GM18505 (cell line): ENCODE data around the gene KDM7A.

Source experiments
- ATAC-seq: cut with Tn5 transposase; IDR thresholded peaks from one replicate; pipeline ENCODE4 v1.9.1; 2021; ENCODE audit not compliant: unreplicated experiment
- POLR2A ChIP-seq: IDR thresholded peaks from 4 replicates; pipeline ENCODE4 v1.6.1; 2011; ENCODE audit warnings: borderline replicate concordance; ENCODE audit not compliant: insufficient read depth, insufficient read length; ENCODE audit errors: extremely low read depth

Gene KDM7A

DNA sequence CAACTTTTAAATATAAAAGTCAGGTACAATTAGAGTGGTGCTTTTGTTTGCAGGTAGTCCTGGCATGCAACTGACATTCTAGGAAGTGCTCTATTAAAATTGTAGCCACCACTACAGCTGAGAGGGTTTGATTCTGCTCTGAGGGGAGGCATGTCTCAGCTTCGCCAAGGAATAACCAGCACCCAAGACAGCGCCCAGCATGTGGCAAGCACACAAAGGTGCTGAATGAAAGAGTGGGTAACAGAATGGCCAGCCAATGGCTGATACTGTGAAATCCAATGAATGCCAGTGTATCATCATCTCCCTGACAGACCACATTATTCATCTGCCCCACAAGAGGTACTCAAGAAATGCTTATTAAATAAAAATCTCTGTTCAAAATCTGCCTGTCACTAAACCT is 121.0 kb downstream of the KDM7A start:
- ATAC-seq: no peak
- TF ChIP-seq POLR2A: no peak

DNA sequence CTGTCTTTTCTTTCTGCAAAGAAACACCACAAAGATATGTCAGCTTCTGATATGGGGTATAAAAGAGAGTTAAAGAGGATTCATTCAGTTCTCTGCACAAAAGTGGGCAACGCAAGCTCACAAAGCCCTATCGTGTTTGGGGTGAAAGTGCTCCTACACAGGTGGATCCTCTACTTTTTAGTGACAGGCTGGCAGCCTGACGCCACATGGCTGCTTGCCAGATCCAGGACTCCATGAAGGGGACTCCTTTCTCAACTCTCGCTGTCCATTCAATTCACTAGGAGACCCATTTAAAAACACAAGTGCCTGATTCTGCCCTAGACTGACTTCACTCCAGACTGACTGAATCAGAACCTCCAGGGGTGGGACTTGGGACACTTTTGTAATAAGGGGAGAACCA is 122.0 kb downstream of the KDM7A start:
- TF ChIP-seq POLR2A: no peak
- no peak for ATAC-seq

DNA sequence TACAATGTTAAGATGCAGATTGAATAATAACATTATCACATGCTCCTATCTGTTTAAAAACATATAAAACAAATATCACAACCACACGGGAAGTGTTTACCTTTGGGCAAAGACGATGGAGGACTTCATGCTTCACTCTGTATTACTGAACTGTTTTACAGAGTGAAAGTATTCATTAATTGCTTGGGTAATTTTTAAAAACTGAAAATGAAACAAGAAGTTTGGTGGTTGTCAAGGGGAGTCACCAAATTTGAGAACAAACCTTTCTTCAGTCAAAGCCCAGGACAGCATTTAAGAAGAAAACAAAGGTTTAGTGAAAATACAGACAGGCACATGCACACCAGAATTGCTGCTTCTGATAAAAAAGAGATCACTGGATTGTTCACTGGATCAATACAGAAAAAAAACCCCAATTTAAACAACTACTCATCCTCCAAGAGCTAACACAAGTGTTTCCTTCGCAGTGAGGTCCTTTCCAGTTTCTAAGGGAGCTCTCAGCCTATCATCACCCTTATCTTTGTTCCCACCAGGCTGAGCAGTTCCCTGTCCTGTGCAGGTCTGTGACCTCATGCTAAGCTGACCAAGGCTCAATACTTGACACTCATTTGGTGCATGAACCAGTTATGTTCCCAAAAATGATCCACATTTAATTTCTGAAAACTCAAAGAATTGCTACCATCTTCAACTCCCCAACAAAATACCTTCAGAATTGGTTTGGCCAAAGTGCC is 122.8 kb downstream of the KDM7A start:
- no peak for TF ChIP-seq POLR2A
- ATAC-seq: peak; percentile 78

DNA sequence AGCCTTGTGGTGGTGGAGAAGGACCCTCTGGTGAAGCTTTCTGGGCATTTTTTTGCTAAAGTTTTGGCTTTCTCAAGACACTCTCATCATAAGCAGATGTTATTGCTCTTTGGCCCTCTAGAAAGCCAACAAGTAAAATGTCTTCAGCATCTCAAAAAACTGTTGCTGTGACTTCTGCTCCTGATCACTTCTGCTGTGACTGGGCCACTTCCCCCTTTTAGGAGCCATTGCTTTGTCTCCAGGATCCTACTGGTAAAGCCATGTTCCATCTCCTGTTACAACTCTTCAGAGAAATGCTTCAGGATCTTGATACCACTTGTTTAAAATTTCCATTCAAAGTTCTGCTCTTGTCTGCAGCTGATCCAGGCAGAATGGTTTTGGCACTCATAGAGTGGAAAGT is 125.0 kb downstream of the KDM7A start:
- no peak for ATAC-seq
- TF ChIP-seq POLR2A: no peak

DNA sequence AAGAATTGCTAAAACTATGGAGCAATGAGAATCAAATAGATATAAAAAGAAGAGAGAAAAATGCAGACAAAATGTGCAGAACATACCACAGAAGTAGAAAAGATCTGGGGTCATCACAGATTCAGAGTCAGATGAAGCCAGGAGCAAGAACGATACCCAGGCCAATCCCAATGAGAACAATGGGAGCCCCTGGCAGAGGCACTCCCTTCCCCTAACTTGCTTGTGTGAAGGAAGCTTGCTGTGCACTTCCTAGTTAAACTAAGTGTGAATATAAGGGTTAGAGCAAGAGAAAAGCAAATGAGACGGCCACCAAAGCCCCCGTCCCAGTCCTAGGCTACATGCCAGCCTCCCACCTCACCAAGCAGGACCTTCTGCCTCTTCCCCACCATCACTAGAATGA is 126.7 kb downstream of the KDM7A start:
- no peak for TF ChIP-seq POLR2A
- no peak for ATAC-seq

DNA sequence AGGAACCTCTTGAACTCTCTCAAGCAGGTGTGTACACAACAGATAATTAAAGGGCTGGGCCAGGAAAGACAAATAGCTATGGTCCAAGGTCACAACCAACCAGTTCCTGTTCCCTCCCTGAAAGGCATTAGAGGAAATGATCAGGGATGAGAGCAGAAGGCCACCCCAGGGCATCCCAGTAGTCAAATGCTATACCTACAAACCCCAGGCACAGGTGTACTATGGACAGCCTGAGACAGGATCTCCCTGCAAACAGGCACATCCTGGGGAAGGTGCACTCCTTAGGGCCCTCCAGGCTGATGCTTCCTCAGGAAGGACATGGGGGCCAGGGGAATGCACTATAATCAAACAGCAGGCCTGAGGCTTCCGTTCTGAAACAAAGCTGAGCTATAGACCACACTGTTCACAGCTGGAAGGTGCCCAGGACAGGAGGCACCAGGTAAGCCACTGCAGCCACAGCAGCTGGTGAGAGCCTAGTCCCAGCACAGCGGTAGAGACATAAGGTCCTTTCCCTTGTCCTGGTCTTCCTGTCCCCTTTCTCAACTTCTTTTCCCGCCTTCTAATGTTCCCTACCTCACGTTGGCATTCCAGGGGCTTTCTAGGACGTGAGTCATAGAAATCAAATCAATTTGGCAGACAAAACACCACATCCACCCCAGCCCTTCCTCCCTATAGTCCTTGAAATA is 127.3 kb downstream of the KDM7A start:
- ATAC-seq: no peak

DNA sequence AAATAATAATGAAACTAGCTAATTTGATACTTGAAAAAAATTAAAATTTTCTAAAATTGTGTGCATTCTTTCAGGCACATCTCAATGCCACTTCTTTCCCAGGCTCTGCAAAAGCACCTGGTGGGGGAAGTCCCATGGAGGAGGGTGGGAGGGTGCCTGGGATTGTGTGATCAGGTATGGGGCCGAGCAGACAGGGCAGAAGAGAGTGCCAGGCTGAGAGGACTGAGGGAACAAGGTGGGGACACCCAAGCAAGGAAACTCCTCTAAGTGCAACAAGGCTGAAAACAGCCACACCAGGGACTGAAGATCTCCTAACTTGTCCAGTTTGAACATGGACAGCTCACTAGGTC is 127.8 kb downstream of the KDM7A start:
- no peak for ATAC-seq
- no peak for TF ChIP-seq POLR2A

More for the DNA sequence above, 127.3 kb downstream of the KDM7A start:
- no peak for TF ChIP-seq POLR2A

DNA sequence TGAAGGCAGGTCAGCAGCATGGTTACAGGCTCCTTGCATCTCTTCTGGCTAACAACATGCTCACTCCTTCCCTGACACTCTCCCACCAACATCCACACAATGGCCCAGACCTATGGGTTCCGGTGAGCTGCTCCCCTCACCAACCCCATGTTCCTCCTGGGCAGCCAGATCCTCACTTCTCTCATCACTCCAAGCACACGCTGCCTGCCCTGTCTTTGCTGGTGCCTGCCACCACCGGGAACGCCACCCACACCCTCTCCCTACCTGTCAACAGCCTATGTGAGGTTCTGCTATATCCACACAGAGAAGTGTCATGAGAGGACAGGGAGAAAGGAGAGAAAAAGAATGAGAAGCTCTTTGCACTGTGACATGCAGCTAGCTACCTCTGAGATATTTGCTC is 128.6 kb downstream of the KDM7A start:
- no peak for TF ChIP-seq POLR2A
- no peak for ATAC-seq

DNA sequence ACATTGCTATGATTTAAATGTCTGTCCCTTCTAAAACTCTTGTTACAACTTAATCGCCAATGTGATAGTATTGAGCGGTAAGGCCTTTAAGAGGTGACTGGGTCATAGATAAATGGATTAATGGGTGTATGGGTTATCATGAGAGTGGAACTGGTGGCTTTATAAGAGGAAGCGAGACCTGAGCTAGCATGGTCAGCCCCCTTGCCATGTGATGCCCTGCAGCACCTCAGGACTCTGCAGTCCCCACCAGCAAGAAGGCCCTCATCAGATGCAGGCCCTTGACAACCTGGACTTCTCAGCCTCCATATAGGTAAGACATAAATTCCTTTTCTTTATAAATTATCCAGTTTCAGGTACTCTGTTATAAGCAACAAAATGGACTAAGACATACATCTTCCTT is 129.6 kb downstream of the KDM7A start:
- no peak for ATAC-seq
- TF ChIP-seq POLR2A: no peak

DNA sequence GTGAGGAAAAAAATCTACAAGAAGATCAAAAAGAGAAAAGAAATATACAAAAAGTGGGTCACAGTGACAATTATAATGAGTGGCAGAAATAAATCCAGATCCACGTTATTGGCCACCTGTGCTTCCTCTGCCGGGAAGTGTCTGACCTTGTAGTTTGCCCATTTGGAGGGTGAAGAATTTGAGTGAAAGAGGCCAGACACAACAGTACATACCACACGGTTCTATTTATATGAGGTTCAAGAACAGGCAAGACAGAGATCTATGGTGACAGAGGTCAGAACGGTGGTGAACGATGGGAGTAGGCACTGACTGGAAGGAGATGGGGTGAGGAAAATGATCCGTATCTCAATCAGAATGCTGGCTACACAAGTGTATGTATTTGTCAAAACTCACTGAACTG is 131.1 kb downstream of the KDM7A start:
- ATAC-seq: no peak
- no peak for TF ChIP-seq POLR2A

DNA sequence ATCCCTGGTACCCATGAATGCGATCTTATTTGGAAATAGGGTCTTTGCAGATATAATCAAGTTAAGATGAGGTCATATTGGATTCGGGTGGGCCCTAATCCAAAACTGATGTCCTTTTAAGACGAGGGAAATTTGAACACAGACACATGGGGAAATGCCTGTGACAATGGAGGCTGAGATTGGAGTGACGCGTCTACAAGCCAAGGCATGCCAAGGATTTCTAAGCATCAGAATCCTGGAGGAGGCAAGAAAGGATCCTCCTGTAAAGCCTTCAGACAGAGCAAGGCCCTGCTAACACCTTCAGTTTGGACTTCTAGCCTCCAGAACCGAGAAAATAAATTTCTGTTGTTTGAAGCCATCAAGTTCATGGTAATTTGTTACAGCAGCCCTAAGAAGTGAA is 132.5 kb downstream of the KDM7A start:
- no peak for TF ChIP-seq POLR2A
- no peak for ATAC-seq

DNA sequence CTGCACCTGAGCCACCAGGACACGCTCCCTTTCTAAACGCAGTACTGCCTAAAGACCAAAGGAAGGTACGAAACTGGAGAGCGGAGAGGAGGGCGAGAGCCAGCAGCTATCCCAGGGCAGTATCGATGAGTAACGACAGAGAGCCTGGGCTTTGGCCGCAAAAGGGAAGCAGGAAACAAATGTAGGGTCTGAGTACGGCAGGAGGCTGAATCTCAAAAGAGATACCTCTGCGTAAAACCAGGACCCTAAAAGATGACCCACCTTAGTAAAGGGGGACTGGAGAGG is 134.5 kb downstream of the KDM7A start:
- no peak for TF ChIP-seq POLR2A
- ATAC-seq: no peak

DNA sequence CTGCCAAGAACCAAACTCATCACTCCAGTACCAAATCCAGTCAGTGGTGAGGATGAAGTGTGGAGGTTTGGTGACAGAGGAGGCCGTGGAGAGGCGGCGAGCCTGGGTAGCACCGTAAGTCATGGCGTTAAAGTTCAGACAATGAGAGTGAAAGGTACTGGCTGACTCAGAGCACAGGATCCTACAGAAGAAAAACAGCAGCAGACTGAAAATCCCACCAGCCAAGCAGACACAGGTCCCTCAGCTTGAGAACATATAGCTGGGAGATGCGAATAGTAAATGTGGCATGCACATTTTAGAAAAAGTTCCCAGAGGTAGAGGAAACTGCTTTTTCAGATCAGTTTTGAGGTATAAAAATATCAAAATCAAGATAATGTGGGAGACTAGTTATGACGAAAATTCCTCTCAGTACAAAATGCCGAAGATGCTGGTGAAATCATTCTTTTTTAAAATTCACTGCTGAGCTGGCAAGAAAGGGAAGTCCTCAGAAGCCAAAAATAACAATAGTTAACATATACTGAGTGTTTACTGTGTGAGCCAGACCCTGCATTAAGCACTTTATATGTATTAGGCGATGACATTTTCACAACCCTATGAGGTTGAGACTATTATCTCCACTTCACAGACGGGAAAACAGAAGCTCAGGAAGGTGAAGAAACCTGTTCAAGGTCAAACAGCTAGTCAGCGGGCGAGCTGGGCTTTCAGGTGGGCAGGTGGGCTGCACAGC is 135.0 kb downstream of the KDM7A start:
- ATAC-seq: no peak

DNA sequence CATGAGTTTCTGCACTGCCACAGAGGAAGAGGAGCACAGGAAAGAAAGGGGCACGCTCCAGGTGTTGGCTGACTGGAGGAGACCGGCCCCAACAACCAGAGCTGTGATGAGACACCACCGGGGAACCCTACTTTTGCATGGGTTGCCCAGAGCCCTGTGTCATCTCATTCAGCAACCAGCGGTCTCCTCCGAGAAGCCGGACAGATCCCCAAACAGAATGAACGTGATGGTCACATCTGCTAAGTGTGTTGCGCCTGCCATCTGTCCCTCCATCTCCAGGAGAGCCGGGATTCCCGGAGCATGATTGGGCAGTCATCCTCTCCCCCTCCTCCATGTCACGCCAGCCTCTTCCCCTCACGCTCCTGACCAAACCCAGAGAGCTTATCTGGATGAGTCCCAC is 136.9 kb downstream of the KDM7A start:
- ATAC-seq: no peak
- no peak for TF ChIP-seq POLR2A

More for the DNA sequence above, 135.0 kb downstream of the KDM7A start:
- no peak for TF ChIP-seq POLR2A
